H1 (cell line): Measurements from ENCODE around the gene ZNF536. TPM values are rescaled to one million over a fixed set of nuclear protein-coding genes. Genes with fewer than 3 reads are reported as not detected.

Source experiments
- CTCF ChIA-PET: fragments of 300-600 bp; sonication (Branson Sonifier 250); formaldehyde crosslinking; loops from one replicate; lab custom pipeline; 2021; ENCODE audit not compliant: partially characterized antibody; lab: Charles Lee
- POLR2A ChIA-PET: fragments of 300-600 bp; sonication (Branson Sonifier 250); formaldehyde crosslinking; loops from one replicate; lab custom pipeline; 2021; ENCODE audit warnings: inconsistent platforms; ENCODE audit not compliant: partially characterized antibody; lab: Charles Lee
- DNase-seq, 2 experiments: peaks; one replicate each; pipeline versions ENCODE4 v3.0.0 to v3.0.0-alpha.2; 2010 to 2022; ENCODE audit warnings: low spot score in 2 of 2, low read depth in 1 of 2, mixed read lengths in 1 of 2
- FAIRE-seq: peaks from 2 replicates; lab custom pipeline; 2011; peaks lifted over from hg19 to GRCh38; lab: Jason Lieb, UNC
- H2AFZ ChIP-seq: 2 replicates; pipeline ENCODE4 v1.8.1; 2012; ENCODE audit warnings: low read length, inconsistent platforms
- H2AK5ac ChIP-seq: 2 replicates; pipeline ENCODE4 v1.6.1; 2013; ENCODE audit warnings: low read depth, low read length
- H2BK120ac ChIP-seq: replicated peaks from 2 replicates; pipeline ENCODE3; 2013; ENCODE audit warnings: low read depth, low read length, inconsistent platforms
- H2BK12ac ChIP-seq: 2 replicates; pipeline ENCODE4 v1.6.1; 2013; ENCODE audit warnings: low read depth, low read length
- H2BK15ac ChIP-seq: 2 replicates; pipeline ENCODE4 v1.6.1; 2013; ENCODE audit warnings: low read length
- H2BK20ac ChIP-seq: 2 replicates; pipeline ENCODE4 v1.6.1; 2013; ENCODE audit warnings: low read length
- H2BK5ac ChIP-seq: 2 replicates; pipeline ENCODE4 v1.6.1; 2013; ENCODE audit warnings: low read depth, low read length
- H3K14ac ChIP-seq: 2 replicates; pipeline ENCODE4 v1.6.1; 2013; ENCODE audit warnings: inconsistent platforms; ENCODE audit not compliant: insufficient read length
- H3K18ac ChIP-seq: 2 replicates; pipeline ENCODE4 v1.6.1; 2013; ENCODE audit warnings: low read length; ENCODE audit errors: extremely low read depth
- H3K23ac ChIP-seq: 2 replicates; pipeline ENCODE4 v1.6.1; 2013; ENCODE audit warnings: inconsistent platforms; ENCODE audit not compliant: insufficient read length
- H3K23me2 ChIP-seq: 2 replicates; pipeline ENCODE4 v1.6.1; 2013; ENCODE audit warnings: low read depth, low read length
- H3K27ac ChIP-seq: 2 replicates; pipeline ENCODE4 v1.6.1; 2011; ENCODE audit warnings: low read depth, low read length, inconsistent platforms
- H3K27me3 ChIP-seq, 4 experiments: replicated peaks in 1 of 4; 1 replicate in 1 of 4; 2 replicates in 3 of 4; pipeline versions ENCODE4 v1.6.1 to v1.8.1; 2011 to 2013; ENCODE audit warnings: low read length in 3 of 4, mild to moderate bottlenecking in 3 of 4, inconsistent platforms in 2 of 4, mixed read lengths in 2 of 4, moderate library complexity in 1 of 4; ENCODE audit not compliant: control insufficient read depth in 3 of 4, insufficient read depth in 3 of 4; ENCODE audit errors: extremely low read depth in 1 of 4
- H3K36me3 ChIP-seq, 4 experiments: 2 replicates each; pipeline versions ENCODE4 v1.6.1 to v1.8.1; 2011 to 2013; ENCODE audit warnings: mild to moderate bottlenecking in 4 of 4, low read length in 3 of 4, moderate library complexity in 2 of 4, control low read depth in 1 of 4, inconsistent platforms in 1 of 4; ENCODE audit not compliant: insufficient read depth in 4 of 4, control insufficient read depth in 2 of 4
- H3K4ac ChIP-seq: replicated peaks from 2 replicates; pipeline ENCODE3; 2013; ENCODE audit warnings: low read length, low read depth, mixed read lengths, inconsistent platforms; ENCODE audit not compliant: insufficient read length
- H3K4me1 ChIP-seq, 4 experiments: replicated peaks in 1 of 4; 1 replicate in 1 of 4; 2 replicates in 3 of 4; pipeline versions ENCODE4 v1.6.1 to v1.8.1; 2011 to 2013; ENCODE audit warnings: low read length in 3 of 4, inconsistent platforms in 2 of 4, mixed read lengths in 1 of 4; ENCODE audit not compliant: insufficient read depth in 4 of 4, control insufficient read depth in 3 of 4
- H3K4me2 ChIP-seq, 2 experiments: 2 replicates each; pipeline versions ENCODE4 v1.6.1 to v1.8.1; 2011 to 2013; ENCODE audit warnings: low read depth in 2 of 2, low read length in 2 of 2, control low read depth in 1 of 2, inconsistent platforms in 1 of 2, mild to moderate bottlenecking in 1 of 2; ENCODE audit not compliant: insufficient read depth in 1 of 2
- H3K4me3 ChIP-seq, 4 experiments: fragments of 200-600, 300-600 bp in 1 of 4; sonication (generic), shearing (Covaris generic), sonication (Bioruptor Twin) in 1 of 4; 2 replicates each; pipeline versions ENCODE4 v1.5.1 to v1.8.1; 2011 to 2016; ENCODE audit warnings: low read length in 4 of 4, low read depth in 3 of 4, control low read depth in 2 of 4, inconsistent platforms in 2 of 4, mild to moderate bottlenecking in 2 of 4, mixed read lengths in 1 of 4, moderate library complexity in 1 of 4; ENCODE audit not compliant: insufficient read depth in 2 of 4; ENCODE audit errors: extremely low read depth in 1 of 4
- H3K56ac ChIP-seq: replicated peaks from 2 replicates; pipeline ENCODE3; 2013; ENCODE audit warnings: low read depth, mild to moderate bottlenecking, mixed read lengths, low read length, inconsistent platforms; ENCODE audit not compliant: insufficient read length
- H3K79me1 ChIP-seq: 2 replicates; pipeline ENCODE4 v1.6.1; 2013; ENCODE audit warnings: low read depth, low read length, control low read depth
- H3K79me2 ChIP-seq, 2 experiments: 2 replicates each; pipeline versions ENCODE4 v1.6.1 to v1.8.1; 2012 to 2013; ENCODE audit warnings: low read length in 2 of 2, mild to moderate bottlenecking in 2 of 2, inconsistent platforms in 1 of 2; ENCODE audit not compliant: insufficient read depth in 2 of 2, control insufficient read depth in 1 of 2
- H3K9ac ChIP-seq, 4 experiments: replicated peaks in 1 of 4; 1 replicate in 1 of 4; 2 replicates in 3 of 4; pipeline versions ENCODE4 v1.6.1 to v1.8.1; 2011 to 2013; ENCODE audit warnings: low read depth in 3 of 4, low read length in 3 of 4, control low read depth in 2 of 4, mild to moderate bottlenecking in 2 of 4, moderate library complexity in 2 of 4, inconsistent platforms in 1 of 4; ENCODE audit errors: extremely low read depth in 1 of 4
- H3K9me3 ChIP-seq, 2 experiments: 2 replicates each; pipeline versions ENCODE4 v1.6.1 to v1.8.1; 2012 to 2013; ENCODE audit warnings: mild to moderate bottlenecking in 2 of 2, moderate library complexity in 2 of 2, control low read depth in 1 of 2, inconsistent platforms in 1 of 2, low read depth in 1 of 2, low read length in 1 of 2, mixed read lengths in 1 of 2; ENCODE audit not compliant: insufficient read depth in 2 of 2
- H4K20me1 ChIP-seq, 2 experiments: replicated peaks in 1 of 2; 2 replicates each; pipeline versions ENCODE3 to v1.8.1; 2011 to 2013; ENCODE audit warnings: inconsistent platforms in 2 of 2, low read length in 2 of 2, mild to moderate bottlenecking in 1 of 2; ENCODE audit not compliant: insufficient read depth in 2 of 2, control insufficient read depth in 1 of 2
- H4K5ac ChIP-seq: 2 replicates; pipeline ENCODE4 v1.6.1; 2013; ENCODE audit warnings: low read length, low read depth, mixed read lengths, inconsistent platforms; ENCODE audit not compliant: insufficient read length
- H4K8ac ChIP-seq: 2 replicates; pipeline ENCODE4 v1.8.0; 2013; ENCODE audit warnings: mild to moderate bottlenecking, moderate library complexity, low read length, inconsistent platforms; ENCODE audit not compliant: insufficient read depth; ENCODE audit errors: extremely low read depth
- H4K91ac ChIP-seq: replicated peaks from 2 replicates; pipeline ENCODE3; 2013; ENCODE audit warnings: low read length, mixed read lengths, inconsistent platforms; ENCODE audit not compliant: insufficient read length
- BRCA1 ChIP-seq: IDR thresholded peaks from 2 replicates; pipeline ENCODE4 v1.6.1; 2012; ENCODE audit warnings: low read depth, low read length, improper control_type of control experiment
- CBX8 ChIP-seq: fragments of 300-800, 300-1000 bp; sonication (generic); IDR thresholded peaks from 2 replicates; pipeline ENCODE4 v1.7.1; 2016; ENCODE audit warnings: low read depth, low read length, borderline replicate concordance
- EZH2 ChIP-seq: fragments of 200-600 bp; sonication (generic); IDR thresholded peaks from 2 replicates; pipeline ENCODE4 v1.7.1; 2012; ENCODE audit warnings: low read depth, mild to moderate bottlenecking, moderate library complexity, low read length, inconsistent platforms; ENCODE audit not compliant: severe bottlenecking
- GTF2F1 ChIP-seq: IDR thresholded peaks from 2 replicates; pipeline ENCODE4 v1.6.1; 2012; ENCODE audit warnings: low read depth, low read length, improper control_type of control experiment, borderline replicate concordance
- KDM1A ChIP-seq: fragments of 200-600, 300-600 bp; sonication (generic); IDR thresholded peaks from 2 replicates; pipeline ENCODE4 v1.7.1; 2016; ENCODE audit warnings: mild to moderate bottlenecking, low read length, borderline replicate concordance
- KDM5A ChIP-seq: fragments of 200-600 bp; IDR thresholded peaks from 2 replicates; pipeline ENCODE4 v1.7.1; 2012; ENCODE audit warnings: mild to moderate bottlenecking, low read length, inconsistent platforms, mixed read lengths
- RFX5 ChIP-seq: IDR thresholded peaks from 2 replicates; pipeline ENCODE4 v1.6.1; 2011; ENCODE audit warnings: low read depth, low read length, improper control_type of control experiment, borderline replicate concordance
- SIX5 ChIP-seq: IDR thresholded peaks from 2 replicates; pipeline ENCODE4 v1.6.1; 2011; ENCODE audit warnings: mild to moderate bottlenecking, low read depth, low read length
- SP4 ChIP-seq: IDR thresholded peaks from 2 replicates; pipeline ENCODE4 v1.6.1; 2012; ENCODE audit warnings: low read length, inconsistent platforms
- TAF1 ChIP-seq: IDR thresholded peaks from 2 replicates; pipeline ENCODE4 v1.6.1; 2011; ENCODE audit warnings: mild to moderate bottlenecking, low read depth, low read length
- USF2 ChIP-seq: IDR thresholded peaks from 2 replicates; pipeline ENCODE4 v1.6.1; 2011; ENCODE audit warnings: low read length, improper control_type of control experiment
- YY1 ChIP-seq: IDR thresholded peaks from 2 replicates; pipeline ENCODE4 v1.6.1; 2011; ENCODE audit warnings: low read depth, mild to moderate bottlenecking, low read length
- ZNF274 ChIP-seq: IDR thresholded peaks from 2 replicates; pipeline ENCODE4 v1.7.0; 2012; ENCODE audit warnings: low read length, borderline replicate concordance; ENCODE audit errors: extremely low read depth
- WGBS, 2 experiments: shearing (Covaris generic) in 1 of 2; methylation state at CpG; one replicate each; pipeline versions ENCODE4 v1.1.6 to v1.1.7; 2013 to 2015; ENCODE audit warnings: low lambda C conversion rate in 2 of 2, mixed read lengths in 2 of 2, inconsistent platforms in 1 of 2, low coverage in 1 of 2, missing lambda C conversion rate in 1 of 2; ENCODE audit not compliant: insufficient replicate concordance in 2 of 2, insufficient coverage in 1 of 2, insufficient read length in 1 of 2; ENCODE audit errors: extremely low coverage in 1 of 2, missing lambda C conversion rate in 1 of 2; 5-methylcytosine and 5-hydroxymethylcytosine counted together
- polyA plus RNA-seq, 7 experiments: library from polyadenylated mRNA; depleted of rRNA in 3 of 7; stranded (reverse) in 5 of 7; unstranded in 2 of 7; fragments of >200 nt in 5 of 7; fragments of 200-250 nt in 2 of 7; gene quantifications; 1 replicate in 5 of 7; 2 replicates in 1 of 7; 4 replicates in 1 of 7; pipeline versions ENCODE4 v1.2.1 to v1.2.3, GENCODE V29; 2011 to 2013; ENCODE audit warnings: missing spikeins in 2 of 7, mixed read lengths in 2 of 7
- total RNA-seq: library from RNA; stranded (reverse); fragmentation: NEBNext Ultra II Directional; extraction: Animal tissue kit (Norgen Biotek cat#: 25700); gene quantifications from 2 replicates; pipeline ENCODE4 v1.2.1, GENCODE V29; 2021

ZNF536 gene
- total and polyA plus RNA-seq, 2 of the 8 experiments (the other 6 are each of a cell fraction or from before 2014, with no cell fraction given): 0.09 to 0.11 TPM

GRCh38 chr19:30322641-30323320 is 49.4 kb upstream of the ZNF536 start:
- Histone ChIP-seq H2BK5ac (no peak overlapping the region), H3K27me3 (no peaks in the 10 kb centered on the region; a peak in 1 of 7 replicates), H2BK15ac (no peak overlapping the region), H3K4me3 (no peak overlapping the region), H4K91ac (no peak overlapping the region), H3K4me2 (no peak overlapping the region), H2AK5ac (no peak overlapping the region), H3K14ac (no peak overlapping the region), H3K4me1 (no peaks in the 10 kb centered on the region; a peak in 1 of 7 replicates), H3K27ac (no peak overlapping the region), H4K5ac (no peak overlapping the region), H3K18ac (no peak overlapping the region), H2AFZ (no peak overlapping the region), H2BK20ac (no peak overlapping the region), H3K36me3 (no peaks in the 10 kb centered on the region), H3K79me2 (no peaks in the 10 kb centered on the region), H3K23me2 (peaks cover 5% of the 10 kb centered on the region; the same call in 1 of the 2 replicates), H2BK12ac (no peak overlapping the region), H3K9ac (no peak overlapping the region), H3K79me1 (no peaks in the 10 kb centered on the region), H4K8ac (no peak overlapping the region), H3K23ac (no peak overlapping the region), H3K9me3 (no peaks in the 10 kb centered on the region), H2BK120ac (no peak overlapping the region), H4K20me1 (no peaks in the 10 kb centered on the region), H3K56ac (no peak overlapping the region), H3K4ac (no peak overlapping the region)
- POLR2A ChIA-PET: no interaction called here
- FAIRE-seq (no peak), DNase-seq (no peak)
- 83% methylated on average over 6 of the region's 6 CpGs; no CpG with 5 or more reads in 1 of the 2 experiments for WGBS, 2 experiments
- CTCF ChIA-PET: no interaction called here
- TF ChIP-seq EZH2: no peak
- no peak for TF ChIP-seq KDM5A
- no peak for TF ChIP-seq GTF2F1
- TF ChIP-seq YY1: no peak
- TF ChIP-seq RFX5: no peak
- TF ChIP-seq KDM1A: no peak
- no peak for TF ChIP-seq TAF1
- TF ChIP-seq ZNF274: no peak
- no peak for TF ChIP-seq SP4
- no peak for TF ChIP-seq SIX5
- no peak for TF ChIP-seq BRCA1
- no peak for TF ChIP-seq CBX8
- TF ChIP-seq USF2: no peak
